Measurements from ENCODE around the gene KCNK1. TPM values are rescaled to one million over a fixed set of nuclear protein-coding genes. Genes with fewer than 3 reads are reported as not detected.

Gene KCNK1
- total and polyA plus RNA-seq, 2 of the 4 experiments (the other 2 are of a cell fraction): 0.90 to 1.6 TPM

DNA sequence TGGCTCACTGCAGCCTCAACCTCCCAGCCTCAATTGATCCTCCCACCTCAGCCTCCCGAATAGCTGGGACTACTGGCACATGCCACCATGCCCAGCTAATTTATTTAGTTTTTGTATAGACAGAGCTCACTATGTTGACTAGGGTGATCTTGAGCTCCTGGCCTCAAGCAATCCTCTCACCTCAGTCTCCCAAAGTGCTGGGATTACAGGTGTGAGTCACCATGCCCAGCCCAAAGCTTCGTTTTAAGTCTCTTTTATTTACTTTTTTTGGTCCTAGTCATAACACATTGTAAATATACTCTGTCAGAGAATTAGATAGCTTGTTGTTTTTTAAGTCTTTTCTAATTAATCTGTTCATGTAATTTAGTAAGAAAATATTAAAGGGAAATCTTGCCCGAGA lies 42.8 kb downstream of the KCNK1 start:
- dilution Hi-C loops (cut with HindIII; ENCODE audit: low sequenced_read_pairs, unreplicated experiment): no loop called here
- no peak for ATAC-seq (ENCODE audit: low read depth)

More for the DNA sequence above, 42.8 kb downstream of the KCNK1 start:
- no peak overlapping the region for H3K9ac ChIP-seq (ENCODE audit: low read depth, low read length)
- no peak overlapping the region for H4K91ac ChIP-seq (ENCODE audit: insufficient read depth, low read depth, low read length)
- no peaks in the 10 kb centered on the region for H3K79me1 ChIP-seq (ENCODE audit: low read depth in 1 of 2, low read length in 2 of 2)
- H4K5ac ChIP-seq (ENCODE audit: low read depth, low read length): no peak overlapping the region
- no peak overlapping the region for H2AFZ ChIP-seq (replicated peaks; ENCODE audit: low read length, poor library complexity)
- no peak overlapping the region for H3K23ac ChIP-seq (ENCODE audit: low read depth, low read length)
- H3K27me3 ChIP-seq (ENCODE audit: control insufficient read depth, insufficient read depth, low read length): no peaks in the 10 kb centered on the region
- no peak overlapping the region for H2AK5ac ChIP-seq (ENCODE audit: low read depth, low read length)
- no peak overlapping the region for H3K14ac ChIP-seq (replicated peaks; ENCODE audit: low read depth, low read length)
- no peak overlapping the region for H2BK5ac ChIP-seq (ENCODE audit: low read depth, low read length, poor library complexity, severe bottlenecking)
- no peak overlapping the region for H3K27ac ChIP-seq (ENCODE audit: insufficient read depth, low read length)
- 43% methylated on average over 1 of the region's 3 CpGs; no CpG with 5 or more reads in 1 of the 2 experiments for WGBS, 2 experiments (ENCODE audit: extremely low coverage in 2 of 2, insufficient read length in 1 of 2)
- H3K18ac ChIP-seq (ENCODE audit: low read depth, low read length): no peak overlapping the region
- no peak overlapping the region for H2AK9ac ChIP-seq (replicated peaks; ENCODE audit: low read depth, low read length, poor library complexity)
- H3K4ac ChIP-seq (ENCODE audit: low read depth, low read length): no peak overlapping the region
- H3K4me3 ChIP-seq (ENCODE audit: insufficient read depth, low read depth, low read length): no peak overlapping the region
- no peaks in the 10 kb centered on the region for H4K20me1 ChIP-seq (ENCODE audit: insufficient read depth, low read length)
- peaks cover 10% of the 10 kb centered on the region for H3K9me3 ChIP-seq (ENCODE audit: control insufficient read depth, insufficient read depth, low read length)
- ChIA-PET CTCF (no interaction called here), POLR2A (ENCODE audit: unreplicated experiment) (interaction anchor here (0.5 kb wide), 1 partner anchor 974 kb away, joined by 3 read pairs; no protein-coding TSS in a partner anchor)
- no TSS peak for BruUV-seq (replicated peaks)
- no peak overlapping the region for H3K56ac ChIP-seq (ENCODE audit: extremely low read depth, insufficient read depth, low read length)
- TF ChIP-seq, protein P1, sequence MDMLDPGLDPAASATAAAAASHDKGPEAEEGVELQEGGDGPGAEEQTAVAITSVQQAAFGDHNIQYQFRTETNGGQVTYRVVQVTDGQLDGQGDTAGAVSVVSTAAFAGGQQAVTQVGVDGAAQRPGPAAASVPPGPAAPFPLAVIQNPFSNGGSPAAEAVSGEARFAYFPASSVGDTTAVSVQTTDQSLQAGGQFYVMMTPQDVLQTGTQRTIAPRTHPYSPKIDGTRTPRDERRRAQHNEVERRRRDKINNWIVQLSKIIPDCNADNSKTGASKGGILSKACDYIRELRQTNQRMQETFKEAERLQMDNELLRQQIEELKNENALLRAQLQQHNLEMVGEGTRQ (IDR thresholded peaks at IDR 0.05; ENCODE audit: low read depth, low read length): no peak
- no peak for TF ChIP-seq POLR2A (IDR thresholded peaks at IDR 0.05; ENCODE audit: low read depth, low read length)
- no peak for TF ChIP-seq MAFK (IDR thresholded peaks at IDR 0.05; ENCODE audit: low read depth, low read length)
- no peak for TF ChIP-seq BHLHE40 (IDR thresholded peaks at IDR 0.05; ENCODE audit: low read depth, low read length)
- no peak for TF ChIP-seq FOS (IDR thresholded peaks at IDR 0.05; ENCODE audit: low read depth, low read length)
- no peak for TF ChIP-seq RAD21 (IDR thresholded peaks at IDR 0.05; ENCODE audit: low read length)
- no peak for TF ChIP-seq NFE2L2 (IDR thresholded peaks at IDR 0.05; ENCODE audit: low read depth, low read length)
- TF ChIP-seq SMC3 (IDR thresholded peaks at IDR 0.05; ENCODE audit: low read depth, low read length): no peak
- TF ChIP-seq, protein P2, sequence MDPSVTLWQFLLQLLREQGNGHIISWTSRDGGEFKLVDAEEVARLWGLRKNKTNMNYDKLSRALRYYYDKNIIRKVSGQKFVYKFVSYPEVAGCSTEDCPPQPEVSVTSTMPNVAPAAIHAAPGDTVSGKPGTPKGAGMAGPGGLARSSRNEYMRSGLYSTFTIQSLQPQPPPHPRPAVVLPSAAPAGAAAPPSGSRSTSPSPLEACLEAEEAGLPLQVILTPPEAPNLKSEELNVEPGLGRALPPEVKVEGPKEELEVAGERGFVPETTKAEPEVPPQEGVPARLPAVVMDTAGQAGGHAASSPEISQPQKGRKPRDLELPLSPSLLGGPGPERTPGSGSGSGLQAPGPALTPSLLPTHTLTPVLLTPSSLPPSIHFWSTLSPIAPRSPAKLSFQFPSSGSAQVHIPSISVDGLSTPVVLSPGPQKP (IDR thresholded peaks at IDR 0.05; ENCODE audit: borderline replicate concordance, low read depth, low read length): no peak
- TF ChIP-seq RFX5 (IDR thresholded peaks at IDR 0.05; ENCODE audit: low read depth, low read length): no peak
- TF ChIP-seq CHD1 (IDR thresholded peaks at IDR 0.05; ENCODE audit: low read depth, low read length): no peak
- TF ChIP-seq, protein P3, sequence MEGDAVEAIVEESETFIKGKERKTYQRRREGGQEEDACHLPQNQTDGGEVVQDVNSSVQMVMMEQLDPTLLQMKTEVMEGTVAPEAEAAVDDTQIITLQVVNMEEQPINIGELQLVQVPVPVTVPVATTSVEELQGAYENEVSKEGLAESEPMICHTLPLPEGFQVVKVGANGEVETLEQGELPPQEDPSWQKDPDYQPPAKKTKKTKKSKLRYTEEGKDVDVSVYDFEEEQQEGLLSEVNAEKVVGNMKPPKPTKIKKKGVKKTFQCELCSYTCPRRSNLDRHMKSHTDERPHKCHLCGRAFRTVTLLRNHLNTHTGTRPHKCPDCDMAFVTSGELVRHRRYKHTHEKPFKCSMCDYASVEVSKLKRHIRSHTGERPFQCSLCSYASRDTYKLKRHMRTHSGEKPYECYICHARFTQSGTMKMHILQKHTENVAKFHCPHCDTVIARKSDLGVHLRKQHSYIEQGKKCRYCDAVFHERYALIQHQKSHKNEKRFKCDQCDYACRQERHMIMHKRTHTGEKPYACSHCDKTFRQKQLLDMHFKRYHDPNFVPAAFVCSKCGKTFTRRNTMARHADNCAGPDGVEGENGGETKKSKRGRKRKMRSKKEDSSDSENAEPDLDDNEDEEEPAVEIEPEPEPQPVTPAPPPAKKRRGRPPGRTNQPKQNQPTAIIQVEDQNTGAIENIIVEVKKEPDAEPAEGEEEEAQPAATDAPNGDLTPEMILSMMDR (conservative IDR thresholded peaks at IDR 0.05; ENCODE audit: low read depth, low read length): no peak
- no peak for TF ChIP-seq MAZ (IDR thresholded peaks at IDR 0.05; ENCODE audit: borderline replicate concordance, low read depth, low read length)
- TF ChIP-seq MXI1 (IDR thresholded peaks at IDR 0.05; ENCODE audit: borderline replicate concordance, low read depth, low read length): no peak
- no peak for TF ChIP-seq RCOR1 (IDR thresholded peaks at IDR 0.05; ENCODE audit: insufficient replicate concordance, low read length)
- TF ChIP-seq CEBPB (IDR thresholded peaks at IDR 0.05; ENCODE audit: low read depth, low read length): no peak
- no peak for DNase-seq
- H2BK20ac ChIP-seq (ENCODE audit: low read depth, low read length): no peak overlapping the region
- no peaks in the 10 kb centered on the region for H3K4me1 ChIP-seq (ENCODE audit: control insufficient read depth, insufficient read depth, low read length)
- H2BK15ac ChIP-seq (ENCODE audit: low read depth, low read length): no peak overlapping the region
- H3K9me1 ChIP-seq (ENCODE audit: insufficient read depth, low read length): no peaks in the 10 kb centered on the region
- H3K4me2 ChIP-seq (ENCODE audit: low read depth, low read length): no peak overlapping the region
- intact Hi-C loops (cut with micrococcal nuclease) (no loop called here), in situ Hi-C loops (cut with MboI; ENCODE audit: low sequenced_read_pairs) (no loop called here)
- H2BK120ac ChIP-seq (ENCODE audit: low read depth, low read length): no peak overlapping the region
- H4K8ac ChIP-seq (ENCODE audit: low read depth in 2 of 2, low read length in 2 of 2): no peak overlapping the region
- no peaks in the 10 kb centered on the region for H3K36me3 ChIP-seq (ENCODE audit: control insufficient read depth, insufficient read depth, low read length)

Measured in IMR-90 (cell line).